Thyroid gland (tissue), 4 donors: ENCODE data around the gene PLD4. TPM values are rescaled to one million over a fixed set of nuclear protein-coding genes. Genes with fewer than 3 reads are reported as not detected.
"Not testable (repeated sequence)": the region's sequence is repeated elsewhere in the genome, so short reads cannot be mapped to it uniquely, and the experiment has no call there.

Experiments
- DNase-seq, 2 donors: peaks; one replicate each; pipeline ENCODE4 v3.0.0-alpha.2; 2019
- H3K27ac ChIP-seq, 3 donors: fragments of 200-600 bp; sonication (generic); 1 replicate in 2 of 3; 2 replicates in 1 of 3; pipeline ENCODE4 v1.5.1; 2016 to 2019; ENCODE audit warnings: mild to moderate bottlenecking in 1 of 3, moderate library complexity in 1 of 3
- H3K27me3 ChIP-seq: fragments of 200-600 bp; sonication (generic); one replicate; pipeline ENCODE4 v1.5.1; 2019
- H3K36me3 ChIP-seq, 2 donors: fragments of 200-600 bp; sonication (generic); one replicate each; pipeline ENCODE4 v1.5.1; 2016 to 2019
- H3K4me1 ChIP-seq, 2 donors: fragments of 200-600 bp; sonication (generic); one replicate each; pipeline ENCODE4 v1.5.1; 2017 to 2019
- H3K4me3 ChIP-seq, 3 donors: fragments of 200-600 bp; sonication (generic); replicated peaks in 1 of 3; 1 replicate in 2 of 3; 2 replicates in 1 of 3; pipeline ENCODE4 v1.5.1; 2016; ENCODE audit warnings: mild to moderate bottlenecking in 1 of 3
- H3K9me3 ChIP-seq: fragments of 200-600 bp; sonication (generic); one replicate; pipeline ENCODE4 v1.5.1; 2017
- CTCF ChIP-seq, 6 experiments: fragments of 200-600 bp in 3 of 6; fragments of 450-650 bp in 3 of 6; sonication (generic) in 3 of 6; IDR thresholded peaks; one replicate each; pipeline ENCODE4 v1.5.1; 2016 to 2019; ENCODE audit warnings: antibody characterized with exemption in 6 of 6, mild to moderate bottlenecking in 2 of 6, inconsistent platforms in 1 of 6, moderate library complexity in 1 of 6
- POLR2A ChIP-seq, 2 donors: fragments of 450-650 bp; IDR thresholded peaks; one replicate each; pipeline ENCODE4 v1.6.1; 2017; ENCODE audit warnings: antibody characterized with exemption in 2 of 2, mild to moderate bottlenecking in 2 of 2, moderate library complexity in 1 of 2
- WGBS, 2 donors: methylation state at CpG; one replicate each; pipeline ENCODE4 v1.1.5; 2017; 5-methylcytosine and 5-hydroxymethylcytosine counted together
- intact Hi-C: fragments of 100-400 bp; cut with DNase I; formaldehyde crosslinking; loops from one replicate; pipeline ENCODE4 v1.15.1; 2023
- total RNA-seq, 4 donors: library from RNA; depleted of rRNA; stranded (reverse); fragments of >200 nt; gene quantifications; one replicate each; pipeline ENCODE4 v1.2.3, GENCODE V29; 2016

PLD4 gene
- total RNA-seq, 4 donors from 2014 or later, result 0.13 to 0.33 TPM; not detected in 2

- TF ChIP-seq POLR2A (IDR thresholded peaks at IDR 0.05) (no peak), CTCF (IDR thresholded peaks at IDR 0.05) (no peak)
- intact Hi-C loops, result no loop called here
- no peak overlapping the region for H3K27ac ChIP-seq
- H3K4me1 ChIP-seq, result peaks cover 14 to 22% of the 10 kb centered on the region in 2 donors
- DNase-seq, result no peak
- no peaks in the 10 kb centered on the region for H3K9me3 ChIP-seq
- no peaks in the 10 kb centered on the region for H3K36me3 ChIP-seq
- no peaks in the 10 kb centered on the region for H3K27me3 ChIP-seq
- H3K4me3 ChIP-seq, result no peak overlapping the region
- WGBS, 2 donors, result 95 to 96% methylated on average over 7 of the region's 7 CpGs
Observed at GRCh38 chr14:104898195-104898558, 26.5 kb upstream of the PLD4 start.

- H3K27me3 ChIP-seq, result no peaks in the 10 kb centered on the region
- no peaks in the 10 kb centered on the region for H3K9me3 ChIP-seq
- DNase-seq, result no peak
- no peak overlapping the region for H3K27ac ChIP-seq
- H3K4me3 ChIP-seq, result no peak overlapping the region
- intact Hi-C loops, result no loop called here
- peaks cover 14 to 22% of the 10 kb centered on the region in 2 donors for H3K4me1 ChIP-seq
- 71 to 74% methylated on average over 24 of the region's 24 CpGs for WGBS, 2 donors
- TF ChIP-seq POLR2A (IDR thresholded peaks at IDR 0.05), result no peak
- no peak for TF ChIP-seq CTCF (IDR thresholded peaks at IDR 0.05)
- H3K36me3 ChIP-seq, result no peaks in the 10 kb centered on the region
Observed at GRCh38 chr14:104898870-104899510, 25.7 kb upstream of the PLD4 start.

GRCh38 chr14:104899781-104900180, 24.9 kb upstream of the PLD4 start:
- WGBS, 2 donors, result 43 to 67% methylated on average over 2 of the region's 2 CpGs
- intact Hi-C loops, result no loop called here
- Histone ChIP-seq H3K4me3 (no peak overlapping the region), H3K36me3 (no peaks in the 10 kb centered on the region), H3K4me1 (peaks cover 12 to 15% of the 10 kb centered on the region in 2 donors), H3K27ac (no peak overlapping the region), H3K27me3 (no peaks in the 10 kb centered on the region), H3K9me3 (no peaks in the 10 kb centered on the region)
- TF ChIP-seq POLR2A (IDR thresholded peaks at IDR 0.05) (no peak), CTCF (IDR thresholded peaks at IDR 0.05) (no peak)
- DNase-seq, result no peak

- peaks cover 1 to 5% of the 10 kb centered on the region in 2 donors for H3K4me1 ChIP-seq
- no peak overlapping the region for H3K27ac ChIP-seq
- intact Hi-C loops, result no loop called here
- no peaks in the 10 kb centered on the region for H3K27me3 ChIP-seq
- H3K4me3 ChIP-seq, result no peak overlapping the region
- no peaks in the 10 kb centered on the region for H3K36me3 ChIP-seq
- no peak for TF ChIP-seq CTCF (IDR thresholded peaks at IDR 0.05)
- no peak for TF ChIP-seq POLR2A (IDR thresholded peaks at IDR 0.05)
- WGBS, 2 donors, result 85 to 90% methylated on average over 12 of the region's 12 CpGs
- DNase-seq, result no peak
- no peaks in the 10 kb centered on the region for H3K9me3 ChIP-seq
Observed at GRCh38 chr14:104900639-104901512, 23.8 kb upstream of the PLD4 start.

GRCh38 chr14:104903990-104904389, 20.7 kb upstream of the PLD4 start:
- no peak for TF ChIP-seq CTCF (IDR thresholded peaks at IDR 0.05)
- TF ChIP-seq POLR2A (IDR thresholded peaks at IDR 0.05), result no peak
- H3K36me3 ChIP-seq, result no peaks in the 10 kb centered on the region
- 95% methylated on average over 7 of the region's 7 CpGs for WGBS, 2 donors
- intact Hi-C loops, result no loop called here
- H3K4me3 ChIP-seq, result no peak overlapping the region
- H3K27ac ChIP-seq, result no peak overlapping the region
- H3K4me1 ChIP-seq, result no peaks in the 10 kb centered on the region
- no peaks in the 10 kb centered on the region for H3K27me3 ChIP-seq
- no peaks in the 10 kb centered on the region for H3K9me3 ChIP-seq
- no peak for DNase-seq

GRCh38 chr14:104904650-104905578, 19.8 kb upstream of the PLD4 start:
- H3K27me3 ChIP-seq, H3K36me3 ChIP-seq, DNase-seq, H3K4me1 ChIP-seq, H3K27ac ChIP-seq, intact Hi-C loops, H3K4me3 ChIP-seq, H3K9me3 ChIP-seq: not testable (repeated sequence)
- 77 to 78% methylated on average over 38 of the region's 38 CpGs for WGBS, 2 donors

- H3K9me3 ChIP-seq, H3K36me3 ChIP-seq, H3K4me3 ChIP-seq, intact Hi-C loops, H3K27ac ChIP-seq, H3K27me3 ChIP-seq, DNase-seq, H3K4me1 ChIP-seq: not testable (repeated sequence)
- WGBS, 2 donors, result 86 to 88% methylated on average over 28 of the region's 28 CpGs
Observed at GRCh38 chr14:104905579-104905933, 19.1 kb upstream of the PLD4 start.
